Endothelial cell of hepatic sinusoid (primary cell): ENCODE data around the gene TUBE1.

Experiments
- in situ Hi-C: cut with HindIII; loops from 2 replicates; pipeline ENCODE4 v1.10.0; 2017; ENCODE audit warnings: low sequenced_read_pairs

TUBE1 gene

DNA sequence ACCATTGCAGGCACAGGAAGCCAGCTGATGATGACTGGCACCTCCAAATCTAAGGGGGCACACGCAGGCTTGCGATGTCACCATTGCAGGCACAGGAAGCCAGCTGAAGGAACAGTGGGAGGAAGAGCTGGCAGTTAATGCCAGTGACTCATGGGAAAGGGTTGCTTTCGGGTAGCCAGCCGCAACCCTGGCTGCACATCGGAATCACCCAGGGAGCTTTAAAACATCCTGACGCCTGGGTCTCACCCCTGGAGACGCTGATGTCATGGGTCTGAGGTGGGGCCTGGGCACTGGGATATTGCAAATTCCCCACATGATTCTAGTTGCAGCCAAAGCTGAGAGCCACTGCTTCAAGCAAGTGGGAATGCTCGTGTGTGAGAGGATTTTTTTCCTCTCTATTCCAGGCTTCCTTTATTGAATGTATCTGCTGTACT is 49.5 kb downstream of the TUBE1 start:
- in situ Hi-C loops = no loop called here

DNA sequence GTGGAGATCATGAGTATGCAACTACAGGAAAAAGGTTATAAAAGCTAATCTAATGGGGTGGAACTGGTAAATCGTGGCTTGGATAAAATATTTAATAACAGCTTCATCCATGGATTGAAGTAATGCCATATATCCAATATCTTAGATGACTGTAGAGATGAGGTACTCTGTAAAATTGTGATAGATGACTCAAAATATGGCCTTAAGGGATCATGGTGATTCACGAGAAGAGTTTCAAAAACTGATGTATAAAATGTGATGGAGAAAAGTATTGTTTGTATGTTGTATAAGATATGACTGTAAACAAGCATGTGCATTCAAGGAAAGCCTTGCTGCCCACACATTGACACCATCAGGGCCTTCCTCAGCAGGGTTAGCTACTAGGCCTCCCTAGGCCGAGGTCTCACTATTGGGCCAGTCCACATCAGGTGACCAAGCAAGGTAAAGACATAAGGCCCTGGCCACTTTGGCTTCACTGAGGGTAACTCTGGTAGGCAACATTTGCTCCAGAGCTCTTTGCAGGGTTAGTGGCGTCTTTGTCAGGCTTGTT is 51.1 kb downstream of the TUBE1 start:
- in situ Hi-C loops = no loop called here

DNA sequence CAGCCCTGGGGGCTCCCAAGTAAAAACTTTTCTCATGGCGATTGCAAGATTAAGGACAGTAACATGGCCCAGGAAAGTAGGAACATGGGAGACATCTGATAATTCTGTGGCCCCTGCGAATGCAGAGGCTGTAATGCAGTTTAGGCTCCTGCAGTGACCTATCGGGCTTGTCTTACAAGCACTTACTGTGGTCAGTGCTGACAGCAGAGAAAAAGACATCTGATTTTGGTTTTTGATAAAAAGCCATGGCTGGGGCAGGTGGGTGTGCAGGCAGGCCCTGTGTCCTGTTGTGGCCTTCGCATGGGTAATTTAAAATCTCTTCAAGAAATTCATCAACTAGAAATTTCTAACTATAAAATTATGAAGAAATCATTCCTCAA is 52.7 kb downstream of the TUBE1 start:
- in situ Hi-C loops = loop anchor here (5.0 kb wide), 1 partner anchor 42 kb away; no protein-coding TSS in a partner anchor

DNA sequence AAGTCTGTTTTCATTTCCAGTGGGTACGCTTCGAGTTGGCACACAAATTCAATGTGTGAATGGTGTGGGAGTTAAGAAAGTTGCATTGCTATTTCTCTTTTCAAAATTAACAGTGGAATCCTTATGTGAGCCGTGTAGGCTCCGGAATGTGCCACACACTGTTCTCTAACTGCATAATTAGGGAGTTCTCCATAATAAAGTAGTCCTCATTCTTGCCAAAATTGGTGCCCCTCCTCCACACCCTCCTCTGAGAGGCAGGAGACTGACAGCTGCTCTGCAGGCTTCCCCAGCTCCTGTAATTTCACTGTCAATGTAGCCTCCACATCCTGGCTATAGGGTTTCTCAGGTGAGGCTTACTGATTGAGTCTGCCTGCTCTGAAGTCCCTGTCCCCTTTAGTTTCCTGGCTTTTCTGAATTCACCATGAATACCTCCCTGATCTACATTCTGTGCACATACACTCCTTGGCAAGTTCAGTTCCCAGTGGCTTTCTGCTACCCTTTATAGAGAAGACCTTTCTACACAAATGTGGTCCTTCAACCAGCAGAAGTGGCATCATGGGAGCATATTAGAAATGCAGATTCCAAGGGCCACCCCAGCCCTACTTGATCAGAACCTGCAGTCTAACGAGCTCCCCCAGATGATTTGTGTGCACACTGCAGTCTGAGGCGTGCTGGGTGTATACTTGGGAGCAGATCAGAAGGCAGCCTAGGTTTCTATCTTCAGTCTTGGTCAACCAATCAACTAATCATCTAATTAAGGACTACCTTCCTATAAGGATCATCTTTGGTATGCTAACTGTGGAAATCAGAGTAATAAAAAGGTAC is 53.3 kb downstream of the TUBE1 start:
- in situ Hi-C loops = loop anchor here (5.0 kb wide), 1 partner anchor 42 kb away; no protein-coding TSS in a partner anchor

DNA sequence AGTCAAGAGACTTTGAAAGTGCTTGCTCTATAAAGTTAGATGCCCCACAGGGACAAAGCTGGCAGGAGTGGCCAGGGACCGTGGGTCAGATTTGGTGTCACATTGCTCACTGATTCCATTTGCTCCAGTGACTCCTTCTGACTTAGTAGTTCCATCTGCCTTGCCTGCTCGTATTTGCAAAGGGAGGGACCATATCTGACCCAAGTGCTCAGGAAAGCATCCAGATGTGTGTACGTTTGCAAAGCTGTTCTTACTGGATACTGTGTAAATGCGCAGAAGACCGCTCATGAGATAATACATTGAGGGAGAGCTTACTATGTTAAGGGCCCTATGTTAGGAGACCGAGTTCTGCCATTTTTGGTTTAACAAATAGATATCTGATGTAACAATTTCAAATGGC is 54.6 kb downstream of the TUBE1 start:
- in situ Hi-C loops = loop anchor here (5.0 kb wide), 1 partner anchor 40 kb away; no protein-coding TSS in a partner anchor

DNA sequence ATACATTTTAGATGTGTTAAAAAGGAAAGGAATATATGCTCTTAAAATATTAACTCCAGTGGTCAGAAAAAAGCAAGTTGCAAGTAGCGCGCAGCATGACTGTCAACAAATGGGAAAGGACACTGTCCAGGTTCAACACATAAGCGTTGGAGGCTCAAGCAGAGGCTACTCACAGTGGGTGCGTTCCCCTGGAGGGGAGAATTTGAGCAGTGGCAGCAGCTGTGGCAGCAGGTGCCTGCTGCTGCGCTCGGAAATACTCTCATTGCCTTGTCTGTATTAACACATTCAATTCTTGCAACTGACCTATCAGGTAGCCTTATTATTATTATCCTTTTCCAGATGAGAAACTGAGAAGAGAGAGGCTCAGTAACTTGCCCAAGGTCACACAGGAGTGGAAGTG is 55.3 kb downstream of the TUBE1 start:
- in situ Hi-C loops = loop anchor here (5.0 kb wide), 1 partner anchor 40 kb away; no protein-coding TSS in a partner anchor

DNA sequence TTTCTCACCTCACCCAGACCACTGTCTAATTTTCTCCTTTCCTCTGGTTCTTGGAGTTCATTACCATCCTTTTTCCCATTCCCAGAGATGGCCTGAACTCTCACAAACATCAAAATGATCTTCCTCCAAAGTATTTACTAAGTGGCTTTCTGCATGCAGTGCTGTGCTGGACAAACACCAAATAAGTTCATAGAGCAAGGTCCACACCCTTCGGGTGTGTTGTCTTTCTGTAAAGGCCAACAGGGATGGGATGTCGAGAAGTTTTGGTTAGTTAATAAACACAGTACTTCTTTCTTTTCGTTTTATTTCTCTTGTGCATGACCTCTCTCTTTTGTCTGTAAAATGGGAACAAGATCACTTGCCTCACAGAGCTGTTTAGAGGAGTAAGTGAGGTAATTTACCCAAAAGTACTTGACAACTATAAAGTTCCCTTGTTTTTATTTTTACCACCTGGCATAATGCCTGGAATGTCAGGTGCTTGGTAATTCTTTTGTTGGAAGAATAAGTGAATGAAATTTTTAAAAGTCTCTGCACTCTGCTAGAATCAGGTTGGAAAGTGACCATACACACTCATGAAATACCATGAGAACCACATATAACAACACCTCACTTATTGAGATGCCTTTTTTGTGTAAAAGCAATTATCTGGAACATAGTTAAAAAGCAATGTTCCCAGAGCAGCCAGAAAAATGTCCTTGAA is 56.2 kb downstream of the TUBE1 start:
- in situ Hi-C loops = loop anchor here (5.0 kb wide), 1 partner anchor 39 kb away; no protein-coding TSS in a partner anchor

DNA sequence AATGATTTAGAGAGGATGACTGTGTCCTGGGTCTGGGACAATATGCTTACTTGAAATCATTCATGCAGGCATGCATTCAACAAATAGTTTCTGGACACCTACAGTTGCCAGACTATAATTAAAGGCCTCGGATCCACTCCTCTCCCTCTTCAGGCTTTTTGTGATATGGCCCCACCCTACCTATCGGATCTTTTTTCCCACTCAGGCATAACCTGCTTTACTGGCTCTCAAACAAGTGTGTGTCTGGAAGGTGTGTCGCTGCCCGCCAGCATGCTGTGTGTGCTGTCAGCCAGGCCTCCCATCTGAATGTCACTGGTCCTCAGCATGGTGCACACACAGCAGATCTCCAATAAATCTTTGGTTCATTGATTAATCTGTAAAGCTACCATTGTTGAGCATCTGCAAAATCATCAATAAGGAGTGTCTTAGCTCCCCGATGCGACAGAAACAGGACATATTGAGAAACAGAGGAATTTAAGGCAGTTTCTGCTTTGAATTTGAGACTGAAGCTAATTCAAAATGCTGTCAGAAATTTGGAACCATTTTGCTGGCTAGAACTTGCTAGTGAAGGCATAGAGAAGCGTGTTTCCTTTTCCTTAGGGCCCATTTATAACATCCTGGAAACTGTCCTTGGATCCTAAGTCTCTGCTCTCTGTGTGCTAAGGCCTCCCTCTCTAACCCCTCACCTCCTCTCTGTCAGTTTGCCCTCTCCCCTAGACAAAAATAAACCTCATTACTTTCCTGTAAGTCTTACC is 56.9 kb downstream of the TUBE1 start:
- in situ Hi-C loops = loop anchor here (5.0 kb wide), 1 partner anchor 38 kb away; no protein-coding TSS in a partner anchor

DNA sequence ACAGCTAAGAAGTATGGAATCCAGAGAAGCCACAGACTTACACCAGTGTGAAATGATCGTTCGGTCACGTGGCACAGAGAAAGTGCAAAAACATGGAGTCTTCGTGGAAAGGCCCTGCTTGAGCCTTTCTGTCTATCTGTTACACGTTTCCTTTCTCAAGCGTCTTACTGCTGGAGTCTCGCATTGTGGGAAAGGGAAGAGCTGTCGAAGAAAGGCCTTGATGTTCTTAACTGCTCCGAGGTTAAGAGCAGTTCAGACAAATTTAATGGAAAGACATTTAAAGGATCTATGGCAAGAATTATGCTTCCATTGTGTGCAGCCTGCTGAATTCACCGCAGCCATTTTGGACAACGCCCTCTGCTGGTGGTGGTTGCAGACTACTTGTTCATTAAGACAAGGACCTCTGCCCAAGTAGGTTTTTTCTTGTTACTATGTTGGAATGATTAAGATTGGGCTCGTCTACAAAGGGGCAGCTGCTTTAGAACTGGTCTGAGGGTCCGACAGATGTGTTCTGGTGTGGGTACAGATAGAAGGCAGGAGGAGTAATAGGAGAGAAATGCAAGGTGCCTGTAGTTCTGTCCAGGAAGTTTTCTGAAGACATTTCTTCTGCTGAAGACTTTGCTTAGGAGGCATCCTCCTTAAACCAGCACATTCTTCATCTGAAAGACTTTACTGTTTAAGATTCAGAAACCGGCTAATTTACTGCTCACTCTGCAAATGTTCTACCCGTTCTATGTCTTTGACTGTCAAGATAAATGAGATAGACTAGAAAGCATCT is 58.0 kb downstream of the TUBE1 start:
- in situ Hi-C loops = no loop called here

- in situ Hi-C loops = no loop called here
Observed at GRCh38 chr6:112027942-112028674, 59.2 kb downstream of the TUBE1 start.

DNA sequence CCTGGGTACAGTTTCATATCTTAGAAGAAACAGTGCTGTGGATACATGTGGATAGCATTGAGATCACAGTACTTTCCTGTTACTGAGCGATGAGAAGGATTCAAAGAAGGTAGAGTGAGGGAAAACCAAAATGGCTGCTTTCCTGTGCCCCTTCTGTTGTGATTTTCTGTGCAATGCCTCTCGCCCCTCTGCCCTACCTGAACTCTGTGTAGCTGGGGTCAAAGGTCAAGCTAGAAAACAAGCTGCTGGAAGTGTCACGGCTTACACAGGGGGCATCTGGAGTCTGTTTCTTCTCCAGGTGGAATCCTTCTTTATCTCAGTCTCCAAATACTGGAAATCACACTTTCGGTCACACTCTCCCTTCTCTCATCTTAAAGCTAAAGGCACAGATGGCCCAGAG is 60.3 kb downstream of the TUBE1 start:
- in situ Hi-C loops = no loop called here

DNA sequence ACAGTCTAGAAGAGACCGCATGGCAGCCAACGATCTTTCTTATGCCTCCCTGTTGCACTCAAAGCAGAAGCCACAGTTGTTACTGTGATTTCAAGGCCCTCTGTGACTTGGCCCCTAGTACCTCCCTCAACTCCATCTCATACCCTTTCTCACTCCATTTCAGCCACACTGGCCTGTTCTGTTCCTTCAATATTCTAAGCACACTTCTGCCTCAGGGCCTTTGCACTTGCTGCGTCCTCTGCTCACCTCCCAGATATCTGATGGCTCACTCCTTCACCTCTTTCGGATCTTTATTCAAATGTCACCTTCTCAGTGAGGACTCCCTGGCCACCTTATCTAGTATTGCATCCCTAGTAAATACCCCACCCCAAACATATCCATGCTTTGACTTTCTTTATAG is 62.8 kb downstream of the TUBE1 start:
- in situ Hi-C loops = no loop called here

DNA sequence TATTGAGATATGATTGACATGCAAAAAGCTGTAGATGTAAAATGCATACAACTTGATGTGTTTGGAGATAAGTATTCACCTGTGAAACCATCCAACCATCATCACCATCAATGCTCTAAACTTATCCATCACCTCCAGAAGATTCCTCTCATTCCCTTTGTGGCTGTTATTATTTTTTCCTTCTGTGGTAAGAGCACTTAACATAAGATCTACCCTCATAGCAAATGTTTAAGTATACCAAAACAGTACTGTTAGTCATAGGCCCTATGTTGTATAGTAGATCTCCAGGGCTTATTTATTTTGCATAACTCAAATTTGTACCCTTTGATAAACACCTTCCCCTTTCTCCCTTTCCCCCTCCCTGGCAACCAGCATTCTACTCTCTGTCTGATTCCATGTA is 64.5 kb downstream of the TUBE1 start:
- in situ Hi-C loops = no loop called here

DNA sequence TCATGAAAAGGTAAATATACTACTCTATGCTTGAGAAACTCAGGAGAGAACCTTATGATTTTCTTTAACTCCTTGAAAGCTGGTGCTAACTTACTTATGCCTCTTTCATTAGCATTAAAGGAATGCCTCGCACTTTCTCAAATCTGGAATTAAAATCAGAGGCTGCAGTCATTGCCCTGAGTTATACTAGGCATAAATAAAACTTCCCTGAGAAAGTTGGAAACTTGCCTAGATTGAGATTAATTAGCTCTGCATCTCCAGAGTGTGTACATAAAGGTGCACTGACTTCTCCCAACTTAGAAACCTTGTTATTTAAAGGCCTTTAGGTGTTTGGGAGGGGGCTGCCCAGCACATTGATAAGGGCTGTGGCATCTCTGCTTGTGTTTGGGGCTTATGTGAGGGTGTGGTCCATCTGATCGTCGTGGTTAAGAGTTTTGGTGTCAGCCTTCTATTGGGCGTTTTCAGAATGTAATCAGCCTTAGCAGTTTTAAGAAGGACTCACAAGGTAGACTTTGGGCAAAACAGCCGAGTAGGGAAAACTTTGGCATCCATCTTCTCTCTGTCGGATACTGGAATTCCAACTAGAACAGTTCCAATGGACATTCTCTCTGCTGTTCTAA is 65.5 kb downstream of the TUBE1 start:
- in situ Hi-C loops = no loop called here
